Cortex of kidney (tissue), 1 donor: ENCODE results near the gene AFDN.

ENCODE experiments used
- DNase-seq: peaks from one replicate; lab custom pipeline; 2025; lab: John Stamatoyannopoulos, UW

Gene AFDN, protein sequence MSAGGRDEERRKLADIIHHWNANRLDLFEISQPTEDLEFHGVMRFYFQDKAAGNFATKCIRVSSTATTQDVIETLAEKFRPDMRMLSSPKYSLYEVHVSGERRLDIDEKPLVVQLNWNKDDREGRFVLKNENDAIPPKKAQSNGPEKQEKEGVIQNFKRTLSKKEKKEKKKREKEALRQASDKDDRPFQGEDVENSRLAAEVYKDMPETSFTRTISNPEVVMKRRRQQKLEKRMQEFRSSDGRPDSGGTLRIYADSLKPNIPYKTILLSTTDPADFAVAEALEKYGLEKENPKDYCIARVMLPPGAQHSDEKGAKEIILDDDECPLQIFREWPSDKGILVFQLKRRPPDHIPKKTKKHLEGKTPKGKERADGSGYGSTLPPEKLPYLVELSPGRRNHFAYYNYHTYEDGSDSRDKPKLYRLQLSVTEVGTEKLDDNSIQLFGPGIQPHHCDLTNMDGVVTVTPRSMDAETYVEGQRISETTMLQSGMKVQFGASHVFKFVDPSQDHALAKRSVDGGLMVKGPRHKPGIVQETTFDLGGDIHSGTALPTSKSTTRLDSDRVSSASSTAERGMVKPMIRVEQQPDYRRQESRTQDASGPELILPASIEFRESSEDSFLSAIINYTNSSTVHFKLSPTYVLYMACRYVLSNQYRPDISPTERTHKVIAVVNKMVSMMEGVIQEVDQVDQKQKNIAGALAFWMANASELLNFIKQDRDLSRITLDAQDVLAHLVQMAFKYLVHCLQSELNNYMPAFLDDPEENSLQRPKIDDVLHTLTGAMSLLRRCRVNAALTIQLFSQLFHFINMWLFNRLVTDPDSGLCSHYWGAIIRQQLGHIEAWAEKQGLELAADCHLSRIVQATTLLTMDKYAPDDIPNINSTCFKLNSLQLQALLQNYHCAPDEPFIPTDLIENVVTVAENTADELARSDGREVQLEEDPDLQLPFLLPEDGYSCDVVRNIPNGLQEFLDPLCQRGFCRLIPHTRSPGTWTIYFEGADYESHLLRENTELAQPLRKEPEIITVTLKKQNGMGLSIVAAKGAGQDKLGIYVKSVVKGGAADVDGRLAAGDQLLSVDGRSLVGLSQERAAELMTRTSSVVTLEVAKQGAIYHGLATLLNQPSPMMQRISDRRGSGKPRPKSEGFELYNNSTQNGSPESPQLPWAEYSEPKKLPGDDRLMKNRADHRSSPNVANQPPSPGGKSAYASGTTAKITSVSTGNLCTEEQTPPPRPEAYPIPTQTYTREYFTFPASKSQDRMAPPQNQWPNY (N-terminal part only)

DNA sequence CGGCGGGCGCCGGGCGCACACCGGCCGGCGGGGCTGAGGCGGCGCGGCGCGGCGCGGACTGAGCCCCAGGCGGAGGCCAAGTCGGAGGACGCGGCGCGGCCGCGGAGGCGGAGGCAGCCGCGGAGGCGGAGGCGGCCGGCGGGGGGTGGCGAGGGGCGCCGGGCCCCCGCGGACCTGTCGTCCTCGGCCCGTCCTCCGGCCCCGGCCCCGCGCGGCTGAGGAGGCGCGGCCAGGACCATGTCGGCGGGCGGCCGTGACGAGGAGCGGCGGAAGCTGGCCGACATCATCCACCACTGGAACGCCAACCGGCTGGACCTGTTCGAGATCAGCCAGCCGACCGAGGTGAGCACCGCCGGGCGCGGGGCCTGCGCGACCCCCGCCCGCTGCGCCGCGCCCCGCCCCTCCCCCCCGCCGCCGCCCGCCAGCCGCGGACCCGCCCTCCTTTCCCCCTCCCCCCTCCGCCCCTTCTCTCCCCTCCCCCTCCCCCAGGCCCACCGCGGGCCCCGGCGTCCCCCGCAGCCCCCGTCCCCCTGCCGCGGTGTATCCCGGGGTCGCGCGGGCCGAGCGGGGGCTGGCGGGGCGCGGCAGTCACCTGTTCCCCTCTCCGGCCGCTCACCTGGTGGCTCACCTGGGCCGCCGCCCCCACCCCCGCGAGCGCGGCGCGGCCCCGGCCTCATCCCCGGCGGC is at the start of gene AFDN:
AFDN (plus strand) TSS at position 16 of the 687 bp plus-strand sequence; CDS start at position 238, 222 bp downstream.
- no peak for DNase-seq

DNA sequence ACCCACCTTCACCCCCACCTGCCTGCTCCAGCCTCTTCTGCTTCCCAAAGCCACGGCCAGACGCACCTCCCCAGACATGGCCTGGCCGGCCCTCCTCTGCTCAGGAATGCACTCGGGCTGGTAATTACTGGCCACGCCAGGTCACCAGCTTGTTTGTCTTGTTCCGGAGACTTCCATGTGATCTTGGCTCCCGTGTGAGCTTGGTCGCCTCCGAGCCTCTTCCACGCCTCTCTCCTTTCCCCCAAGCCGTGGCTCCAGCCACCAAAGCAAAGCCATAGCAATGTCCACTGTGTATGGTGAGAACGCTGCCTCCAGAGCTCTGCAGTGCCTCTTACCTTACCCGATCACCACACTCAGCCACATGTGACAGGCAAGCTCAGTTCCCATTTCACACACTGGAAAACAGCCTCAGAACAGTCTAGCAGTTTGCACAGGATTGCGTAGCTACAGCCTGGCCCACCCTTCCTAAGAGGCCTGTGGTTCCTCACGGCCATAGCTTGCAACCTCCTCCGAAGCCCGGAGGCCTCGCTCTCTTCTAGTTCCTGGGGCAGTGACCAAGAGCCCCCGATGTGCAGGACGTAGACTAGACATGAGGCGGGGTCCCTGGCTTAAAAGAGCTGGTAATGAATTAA is 48.1 kb upstream of the AFDN start:
- DNase-seq, result no peak

DNA sequence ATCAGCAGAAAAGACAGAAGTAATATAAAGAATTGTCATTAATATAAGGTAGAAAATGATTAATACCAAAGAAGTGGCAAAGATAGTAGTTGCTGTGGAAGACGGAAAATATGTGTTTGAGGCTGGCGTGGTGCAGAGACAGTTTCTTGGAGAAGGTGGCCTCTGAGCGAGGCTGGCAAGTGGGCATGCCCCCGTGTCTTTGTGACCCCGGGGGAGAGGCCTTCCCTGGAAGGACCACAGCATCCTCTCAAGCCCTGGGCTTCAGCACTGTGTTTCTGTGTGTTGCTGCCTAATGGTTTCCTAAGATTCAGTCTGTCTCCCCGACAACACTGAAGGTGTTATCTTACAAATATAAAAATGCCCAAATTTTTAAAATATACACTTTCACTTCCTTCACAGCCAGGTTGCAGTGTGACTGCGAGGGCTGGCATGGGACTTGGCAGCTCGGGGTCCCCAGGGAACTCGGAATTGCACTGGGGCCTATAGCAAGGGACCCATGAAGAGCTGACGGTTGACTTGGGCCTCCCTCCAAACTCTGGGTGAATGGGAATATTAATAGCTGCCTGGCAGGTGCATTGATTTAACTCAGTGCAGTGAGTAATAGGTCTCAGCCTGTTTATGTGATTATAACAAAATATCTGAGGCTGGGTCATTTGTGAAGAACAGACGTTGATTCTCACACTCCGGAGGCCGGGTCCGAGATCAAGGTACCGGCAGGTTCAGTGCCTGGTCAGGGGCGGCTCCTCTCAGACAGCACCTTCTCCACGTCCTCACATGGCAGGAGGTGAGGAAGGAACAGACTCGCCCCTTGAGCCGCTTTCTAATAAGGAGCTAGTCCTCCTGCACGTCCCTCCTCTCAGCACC is 47.4 kb upstream of the AFDN start:
- no peak for DNase-seq

DNA sequence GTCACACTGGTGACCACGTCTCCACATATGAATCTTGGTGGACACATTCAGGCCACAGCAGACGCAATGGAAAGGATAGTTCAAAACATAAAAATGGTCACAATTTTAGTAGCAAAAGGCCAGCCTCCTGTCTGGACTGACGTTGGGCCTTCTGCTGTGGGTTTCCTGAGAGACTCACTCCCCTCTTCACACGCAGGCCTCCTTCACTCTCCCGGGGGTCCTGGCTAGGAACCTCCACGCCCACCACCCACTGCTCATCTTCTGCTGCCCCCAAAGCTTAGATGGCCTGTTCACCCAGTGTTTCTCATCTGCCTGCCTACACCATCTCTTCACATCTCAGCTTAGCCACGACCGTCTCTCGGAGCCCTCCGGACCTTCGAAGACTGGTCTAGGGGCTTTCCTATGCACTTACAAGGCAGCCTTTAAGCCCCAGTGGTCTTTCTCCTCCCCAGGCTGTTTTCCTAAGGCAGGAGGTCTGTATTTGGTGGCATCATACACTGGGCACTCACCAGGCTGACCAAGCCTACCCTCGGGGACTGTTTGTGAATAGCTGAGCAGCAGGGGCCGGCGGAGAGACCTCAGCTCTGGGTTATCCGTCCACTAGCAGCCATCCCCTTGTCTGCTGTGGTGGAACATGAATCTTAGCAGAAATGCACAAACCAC is 46.6 kb upstream of the AFDN start:
- no peak for DNase-seq

DNA sequence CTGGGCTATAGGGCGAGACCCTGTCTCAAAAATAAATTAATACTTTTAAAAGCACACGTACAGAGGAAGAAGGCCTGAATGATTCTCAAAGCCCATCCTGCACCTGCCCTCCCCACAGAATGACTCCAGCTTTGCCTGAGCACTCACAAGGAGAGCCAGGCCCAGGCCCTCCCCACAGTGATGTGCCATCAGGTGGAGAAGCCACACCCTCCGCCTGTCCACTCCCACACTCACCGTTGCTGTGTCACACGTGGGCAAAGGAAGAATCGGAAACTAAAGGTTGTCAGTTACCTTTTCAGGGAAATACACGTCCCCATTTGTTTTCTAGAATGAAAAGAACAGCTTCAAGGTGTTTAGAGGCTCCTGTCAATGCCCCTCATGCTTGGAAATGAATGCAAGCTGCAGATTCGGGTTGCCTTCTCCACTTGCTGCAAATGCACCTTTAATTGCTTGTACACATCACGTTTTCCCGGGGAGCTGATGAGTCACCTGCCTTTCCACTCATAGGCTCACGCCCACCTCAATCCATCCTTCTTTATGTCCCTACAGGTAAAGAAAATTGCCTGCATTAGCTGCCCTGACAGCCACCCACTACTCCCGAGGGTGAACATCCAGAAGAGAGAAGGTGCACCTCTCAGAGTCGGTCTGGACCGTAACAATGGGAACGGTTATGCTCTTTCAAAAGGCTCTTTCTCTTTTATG is 45.5 kb upstream of the AFDN start:
- DNase-seq, result no peak

DNA sequence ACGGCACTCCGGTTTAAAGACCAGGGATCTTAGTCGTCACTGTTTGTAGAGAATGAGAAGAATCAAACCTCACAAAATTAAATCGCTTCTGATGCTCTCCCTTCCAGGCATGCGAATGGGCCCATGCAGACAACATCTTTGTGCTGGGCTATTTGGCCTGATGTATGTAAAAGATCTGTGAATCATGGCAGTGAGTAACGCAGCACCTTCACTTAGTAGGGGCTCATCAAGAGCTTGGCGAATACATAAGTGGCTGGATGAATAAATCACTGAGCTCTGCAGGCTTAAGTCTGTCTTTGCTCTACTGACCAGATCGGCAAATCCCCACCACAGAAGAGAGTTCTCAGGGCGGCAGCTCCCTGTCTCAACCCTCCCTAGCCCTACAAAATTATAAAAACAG is 44.8 kb upstream of the AFDN start:
- DNase-seq, result no peak

DNA sequence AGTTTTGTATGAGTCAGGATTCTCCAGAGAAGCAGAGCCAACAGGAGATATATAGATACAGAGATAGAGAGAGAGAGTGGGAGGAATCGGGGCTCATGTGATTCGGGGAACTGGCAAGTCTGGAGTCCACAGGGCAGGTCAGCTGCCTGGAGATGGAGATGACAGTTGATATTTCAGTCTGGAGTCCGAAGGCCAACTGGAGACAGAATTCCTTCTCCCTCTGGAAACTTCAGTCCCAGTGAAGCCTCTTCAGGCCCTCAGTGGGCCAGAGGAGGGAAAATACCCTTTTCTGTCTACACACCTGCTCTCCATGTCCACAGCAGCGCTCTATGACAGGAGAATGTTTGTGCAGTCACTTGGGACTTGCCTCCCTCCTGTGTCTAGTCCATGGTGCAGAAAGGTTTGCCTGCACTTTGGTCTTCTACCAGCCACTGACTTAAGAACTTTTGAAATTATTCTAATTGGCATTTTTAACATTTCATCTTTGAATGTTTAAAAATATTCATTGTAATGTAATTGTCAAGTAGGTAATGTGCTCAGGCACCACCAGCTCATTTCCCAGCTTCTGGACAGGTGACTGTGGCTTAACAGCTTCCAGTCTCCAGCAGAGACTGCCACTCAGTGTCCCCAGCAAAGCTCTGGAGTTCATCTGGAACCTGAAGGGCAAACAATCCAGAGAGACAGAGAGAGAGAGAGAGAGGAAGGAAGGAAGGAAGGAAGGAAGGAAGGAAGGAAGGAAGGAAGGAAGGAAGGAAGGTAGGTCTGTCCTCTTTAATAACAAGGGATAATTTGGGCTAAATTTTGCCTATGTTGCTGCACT is 43.8 kb upstream of the AFDN start:
- no peak for DNase-seq

DNA sequence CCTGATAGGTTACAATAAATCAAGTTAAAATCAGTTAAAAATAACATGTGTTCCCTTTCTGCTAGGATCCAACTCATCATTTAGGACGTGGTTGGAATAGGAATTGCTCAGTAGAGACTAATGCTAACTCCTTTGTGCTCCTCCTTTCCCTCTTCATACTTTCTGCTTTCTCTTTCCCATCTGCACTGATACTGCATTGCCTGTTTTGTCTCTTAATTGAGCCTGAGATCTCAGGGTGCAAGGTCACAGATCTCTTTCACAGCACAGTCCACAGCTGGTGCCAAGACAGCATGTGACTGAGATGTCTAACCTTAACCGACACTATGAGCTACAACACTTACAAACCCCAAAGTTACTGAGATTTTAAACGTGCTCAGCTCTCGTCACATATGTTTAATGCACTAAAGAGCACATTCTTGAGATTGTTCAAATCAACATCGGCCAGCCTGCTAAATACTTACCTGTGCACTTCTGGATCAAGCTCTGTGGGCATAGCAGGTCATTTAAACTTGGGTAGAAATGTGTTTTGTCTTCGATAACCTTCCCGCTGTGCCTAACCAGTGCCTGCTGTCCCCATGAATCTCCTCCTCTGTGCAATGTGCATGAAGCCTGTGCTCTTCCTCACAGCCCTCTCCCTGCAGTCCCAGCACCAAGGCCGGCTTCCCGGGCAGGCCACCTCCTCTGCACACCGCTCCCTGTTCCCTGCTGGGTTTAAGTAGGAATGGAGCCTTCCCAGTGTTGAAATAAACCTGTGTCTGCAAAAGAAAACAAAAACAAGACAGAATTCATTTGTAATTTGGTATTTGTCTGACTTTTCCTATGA is 39.6 kb upstream of the AFDN start:
- no peak for DNase-seq

DNA sequence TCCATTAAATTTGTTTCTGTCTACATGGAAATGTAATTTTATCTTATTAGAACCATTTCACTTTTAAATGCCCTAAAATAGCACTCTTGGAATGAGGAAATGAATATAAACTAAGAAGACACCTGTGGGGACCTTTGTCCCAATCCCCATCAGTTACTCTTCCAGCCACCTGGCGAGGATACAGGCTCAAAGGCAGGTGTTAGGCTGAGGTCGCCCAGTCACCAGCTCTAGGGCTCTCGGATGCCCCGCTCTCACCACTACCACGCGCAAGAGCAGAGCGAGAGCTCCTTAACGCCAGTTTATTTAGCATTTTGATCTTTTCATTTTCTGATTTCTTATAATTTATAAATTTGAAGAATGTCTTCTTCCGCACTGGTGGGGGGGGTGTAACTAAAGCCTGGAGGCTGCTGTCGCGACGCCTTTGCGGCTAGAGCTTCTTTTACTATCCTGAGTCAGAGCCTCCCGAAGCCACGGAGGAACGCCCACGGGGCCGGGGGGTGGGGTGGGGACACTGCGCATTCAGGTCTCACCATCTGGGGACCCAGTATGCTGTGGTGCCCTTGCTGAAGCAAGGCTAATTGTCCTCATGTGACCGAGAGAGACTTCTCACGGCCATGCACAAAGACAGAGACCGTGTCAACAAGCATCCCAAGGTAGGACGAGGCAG is 38.7 kb upstream of the AFDN start:
- no peak for DNase-seq

DNA sequence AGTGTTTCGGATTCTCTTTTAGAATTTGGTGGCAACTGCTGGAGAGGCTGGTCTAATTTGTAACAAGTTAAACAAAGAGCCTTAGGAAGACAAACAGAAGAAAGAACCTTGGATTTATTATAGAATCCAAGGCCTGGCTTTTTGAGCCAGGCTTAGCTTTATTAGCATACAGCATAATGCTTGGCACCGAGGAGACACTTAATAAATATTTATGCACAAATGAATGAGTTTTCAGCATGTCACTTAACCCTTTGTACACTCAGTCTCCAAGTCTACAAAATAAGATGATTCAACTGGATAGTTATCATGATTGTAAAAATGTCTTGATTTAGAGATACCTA is 38.2 kb upstream of the AFDN start:
- no peak for DNase-seq

DNA sequence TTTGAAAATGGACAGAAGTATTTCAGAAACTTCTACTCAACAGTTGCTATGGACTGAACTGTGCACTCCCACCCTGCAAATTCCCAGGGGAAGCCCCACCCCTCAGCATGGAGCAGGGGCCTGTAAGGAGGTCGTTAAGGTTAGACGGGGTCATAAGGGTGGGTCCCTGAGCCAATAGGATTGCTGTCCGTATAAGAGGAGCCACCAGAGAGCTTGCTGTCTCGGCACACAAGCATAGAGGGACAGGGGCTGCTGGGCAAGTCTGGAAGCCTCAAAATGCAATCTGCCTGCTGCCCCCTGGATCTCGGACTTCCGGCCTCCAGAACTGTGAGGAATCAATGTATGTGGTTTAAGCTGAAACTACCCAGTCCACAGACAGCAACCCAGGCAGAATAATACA is 37.4 kb upstream of the AFDN start:
- DNase-seq, result no peak

DNA sequence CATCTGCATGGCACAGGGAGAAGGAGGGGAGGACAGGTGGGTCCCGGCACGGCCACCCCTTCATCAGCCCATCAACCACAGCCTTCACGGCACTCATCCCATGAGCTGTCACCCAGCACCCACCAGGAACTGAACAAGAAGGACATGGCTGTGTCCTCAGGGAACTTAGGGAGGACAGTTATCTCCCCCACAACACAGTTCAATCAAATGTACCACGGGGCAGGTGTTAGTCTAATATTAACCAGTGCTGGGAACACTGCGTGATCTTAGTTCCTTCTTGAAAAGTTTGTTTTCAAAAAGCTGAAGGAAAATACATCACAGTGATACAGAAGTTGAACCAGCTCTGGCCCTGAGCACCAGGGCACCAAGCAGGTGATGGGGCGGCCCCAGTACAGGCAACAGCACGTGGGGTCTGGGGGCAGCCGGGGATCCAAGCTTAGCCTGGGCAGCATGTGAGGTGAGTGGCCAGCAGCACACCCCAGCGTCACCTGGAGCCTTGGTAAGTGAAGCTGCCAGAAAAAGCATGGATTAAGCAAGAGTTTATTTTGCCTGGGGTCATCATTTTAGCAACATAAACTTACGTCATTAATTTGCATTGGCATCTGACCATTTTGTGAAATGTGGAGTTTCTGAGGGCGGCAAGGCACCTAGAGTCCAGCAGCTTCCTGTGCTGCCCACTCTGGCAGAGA is 35.5 kb upstream of the AFDN start:
- DNase-seq, result no peak

DNA sequence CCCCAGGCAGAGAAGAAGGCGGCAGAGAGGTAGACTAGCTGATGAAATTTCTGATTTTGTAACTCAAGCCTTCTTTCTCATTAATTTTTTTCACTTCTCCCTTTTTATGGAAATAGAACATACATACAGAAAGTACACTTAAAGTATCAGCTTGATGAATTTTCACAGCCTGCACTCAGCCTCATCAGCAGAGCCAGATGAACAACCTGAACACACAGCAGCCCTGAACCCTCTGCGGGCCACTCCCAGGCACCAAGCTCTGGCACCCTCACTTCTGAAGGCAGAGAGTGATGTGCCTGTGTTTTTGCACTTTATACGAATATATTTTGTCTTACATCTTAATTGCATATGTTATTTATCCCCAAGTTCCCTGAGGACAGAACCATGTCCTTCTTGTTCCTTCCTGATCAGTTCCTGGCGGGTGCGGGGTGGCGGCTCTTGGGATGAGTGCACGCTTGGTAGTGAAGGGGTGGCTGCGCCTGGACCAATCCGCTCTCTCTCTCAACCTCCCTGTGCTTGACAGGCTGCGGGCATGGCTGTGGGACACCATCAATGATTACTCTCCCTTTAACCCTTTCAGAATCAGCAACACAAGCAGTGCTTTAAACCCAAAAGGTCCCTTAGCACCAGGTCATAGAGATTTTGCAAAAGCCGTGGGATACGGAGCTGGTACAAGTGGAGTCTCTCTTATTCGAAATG is 34.8 kb upstream of the AFDN start:
- DNase-seq, result no peak

DNA sequence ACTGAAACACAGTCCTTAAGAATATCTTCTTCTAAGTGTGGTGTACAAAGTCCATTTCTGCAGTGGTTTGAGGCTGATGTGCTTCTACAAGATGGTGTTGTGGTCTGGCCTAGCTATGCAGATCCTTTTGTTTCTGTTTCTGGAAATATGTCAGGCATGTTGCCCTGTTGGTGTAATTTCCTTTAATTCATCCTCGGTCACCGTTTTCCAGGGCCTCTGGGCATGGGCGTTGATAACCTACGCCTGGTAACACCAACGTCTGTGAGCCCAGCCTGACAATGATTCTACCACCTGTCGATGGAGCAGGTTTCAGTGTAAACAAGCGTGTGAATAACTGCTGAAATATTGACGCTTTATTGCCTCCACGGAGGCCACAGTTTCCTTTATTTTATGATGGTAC is 33.3 kb upstream of the AFDN start:
- no peak for DNase-seq
